ENCODE results near the gene GNS.
"Not testable (repeated sequence)": the region's sequence is repeated elsewhere in the genome, so short reads cannot be mapped to it uniquely, and the experiment has no call there.

Gene GNS

DNA sequence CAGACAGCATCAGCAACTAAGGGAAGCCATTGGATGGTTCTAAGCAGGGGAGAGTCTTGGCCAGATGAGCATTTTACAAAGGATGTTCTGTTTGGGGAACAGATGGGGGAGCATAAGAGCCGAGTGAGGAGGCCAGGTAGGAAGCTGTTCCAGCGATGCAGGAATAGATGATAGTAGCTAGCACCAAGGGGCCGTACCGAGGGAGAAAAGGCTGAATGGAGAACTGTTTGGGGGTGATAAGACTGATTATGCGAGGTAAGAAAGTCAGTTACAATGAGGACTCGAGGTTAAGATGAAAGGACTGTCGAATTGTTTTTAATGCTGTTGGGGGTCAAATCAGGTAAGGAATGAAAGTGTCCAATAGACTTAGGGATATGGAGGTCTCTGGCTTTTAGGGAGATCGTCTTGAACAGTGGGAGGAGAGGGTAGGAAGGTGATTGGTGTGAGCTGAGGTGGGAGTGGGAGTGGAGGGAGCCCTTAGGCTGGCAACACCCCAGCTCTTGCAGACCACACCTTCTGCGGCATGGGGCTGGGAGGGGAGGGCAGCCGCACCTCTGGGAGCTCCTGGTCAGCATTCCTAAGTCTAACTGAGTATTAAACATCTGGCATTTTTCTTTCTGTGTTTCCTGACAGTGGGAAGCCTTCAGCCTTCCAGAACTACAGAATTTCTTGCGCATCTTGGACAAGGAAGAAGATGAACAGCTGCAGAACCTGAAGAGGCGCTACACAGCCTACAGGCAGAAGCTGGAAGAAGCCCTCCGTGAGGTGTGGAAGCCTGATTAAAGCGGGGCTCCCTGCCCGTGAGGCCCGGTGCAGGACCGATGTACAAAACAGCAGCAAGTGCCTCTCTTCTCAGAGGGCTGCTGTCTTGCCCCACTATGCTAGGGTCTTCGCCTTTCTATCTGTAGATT lies 64.8 kb downstream of the GNS start:
- no peaks in the 10 kb centered on the region for H3K27me3 ChIP-seq (ENCODE audit: control insufficient read depth in 5 of 5, insufficient read depth in 4 of 5, low read length in 5 of 5)
- peaks cover 4 to 22% (median 18%) of the 10 kb centered on the region in 5 donors for H3K4me1 ChIP-seq (ENCODE audit: control insufficient read depth in 5 of 5, insufficient read depth in 5 of 5, low read length in 5 of 5)
- peaks cover 0 to 27% (median 13%) of the 10 kb centered on the region in 5 donors for H3K36me3 ChIP-seq (ENCODE audit: control insufficient read depth in 5 of 5, insufficient read depth in 5 of 5, low read length in 5 of 5)
- no peak overlapping the region for H3K4me3 ChIP-seq (ENCODE audit: low read depth in 1 of 5, low read length in 5 of 5)
- no peaks in the 10 kb centered on the region for H3K9me3 ChIP-seq (ENCODE audit: control insufficient read depth in 5 of 5, low read length in 5 of 5)
- peak overlapping the region; percentile 0 for H3K27ac ChIP-seq (ENCODE audit: low read depth, low read length)
- no peak overlapping the region for H3K9ac ChIP-seq (ENCODE audit: low read length in 5 of 5)

DNA sequence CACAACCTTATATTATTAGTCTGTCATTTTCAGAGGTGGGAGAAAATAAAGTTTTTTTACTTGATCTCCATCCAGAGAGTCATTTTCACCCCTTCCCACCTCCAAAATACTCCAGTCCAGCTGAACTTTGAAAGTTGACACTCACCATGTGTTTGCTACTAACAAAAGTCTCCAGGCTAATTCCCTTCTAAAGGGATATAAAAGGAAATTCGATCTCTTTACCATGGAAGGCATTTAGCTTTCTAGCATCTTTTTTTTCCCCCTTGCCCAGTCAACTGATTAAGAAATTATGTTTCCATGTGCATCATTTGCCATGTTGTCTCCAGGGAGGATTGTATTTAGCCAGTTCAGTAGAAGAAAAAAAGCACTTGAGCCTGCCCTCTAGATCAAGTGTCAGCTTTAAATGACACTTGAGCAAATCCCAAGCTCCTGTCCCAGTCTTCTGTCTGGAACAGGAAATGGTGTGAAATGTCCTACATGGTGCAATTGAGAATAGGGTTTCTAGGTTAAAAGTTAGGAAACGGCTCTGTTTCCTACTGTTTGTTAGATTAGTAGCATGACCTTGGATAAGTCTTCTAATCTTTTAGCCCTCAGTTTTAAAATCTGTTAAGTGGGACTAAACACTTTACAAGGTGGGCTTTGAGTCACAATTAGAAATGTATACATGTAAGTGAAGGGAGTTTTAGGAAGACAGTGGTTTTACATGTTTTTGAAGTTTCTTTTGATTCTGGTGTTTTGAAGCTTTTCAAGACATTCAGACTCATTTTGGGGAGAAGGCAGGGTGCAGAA lies 67.2 kb downstream of the GNS start:
- H3K4me1 ChIP-seq (ENCODE audit: control insufficient read depth in 5 of 5, insufficient read depth in 5 of 5, low read length in 5 of 5), result peaks cover 10 to 36% (median 34%) of the 10 kb centered on the region in 5 donors
- H3K9me3 ChIP-seq (ENCODE audit: control insufficient read depth in 5 of 5, low read length in 5 of 5), result no peaks in the 10 kb centered on the region
- H3K4me3 ChIP-seq (ENCODE audit: low read depth in 1 of 5, low read length in 5 of 5), result no peak overlapping the region
- peaks cover 0 to 37% (median 18%) of the 10 kb centered on the region in 5 donors for H3K36me3 ChIP-seq (ENCODE audit: control insufficient read depth in 5 of 5, insufficient read depth in 5 of 5, low read length in 5 of 5)
- H3K27ac ChIP-seq (ENCODE audit: low read depth, low read length), result peak overlapping the region; percentile 33
- peak overlapping the region in 1 of 5 donors; percentile 6 for H3K9ac ChIP-seq (ENCODE audit: low read length in 5 of 5)
- no peaks in the 10 kb centered on the region for H3K27me3 ChIP-seq (ENCODE audit: control insufficient read depth in 5 of 5, insufficient read depth in 4 of 5, low read length in 5 of 5)

DNA sequence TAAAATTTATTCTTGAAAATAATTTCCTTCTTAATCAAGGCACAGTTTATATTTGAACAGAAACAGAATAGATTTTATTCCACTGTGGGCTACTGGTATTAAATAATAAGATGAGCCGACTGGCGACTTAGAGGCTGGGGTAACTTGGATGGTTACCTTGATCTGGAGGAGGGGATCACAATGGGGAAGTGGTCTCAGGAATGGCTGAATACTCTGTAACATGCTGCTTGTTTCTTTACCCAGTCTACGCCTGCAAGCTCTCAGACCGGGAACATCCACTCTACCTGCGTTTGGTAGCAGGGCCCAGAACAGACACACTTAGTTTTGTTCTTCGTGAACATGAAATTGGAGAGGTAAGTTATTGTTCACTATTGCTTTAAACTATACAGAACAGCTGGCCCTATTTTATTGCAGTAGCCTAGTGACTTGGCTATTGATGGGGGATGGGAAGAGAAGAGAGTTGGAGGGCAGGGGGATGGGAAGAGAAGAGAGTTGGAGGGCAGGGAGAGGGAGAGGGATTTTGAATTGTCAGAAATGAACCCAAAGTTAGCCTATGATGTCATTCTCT lies 67.9 kb downstream of the GNS start:
- peaks cover 0 to 37% (median 18%) of the 10 kb centered on the region in 5 donors for H3K36me3 ChIP-seq (ENCODE audit: control insufficient read depth in 5 of 5, insufficient read depth in 5 of 5, low read length in 5 of 5)
- H3K4me1 ChIP-seq (ENCODE audit: control insufficient read depth in 5 of 5, insufficient read depth in 5 of 5, low read length in 5 of 5), result peaks cover 10 to 34% (median 30%) of the 10 kb centered on the region in 5 donors
- H3K27ac ChIP-seq (ENCODE audit: low read depth, low read length), result peak overlapping the region; percentile 33

DNA sequence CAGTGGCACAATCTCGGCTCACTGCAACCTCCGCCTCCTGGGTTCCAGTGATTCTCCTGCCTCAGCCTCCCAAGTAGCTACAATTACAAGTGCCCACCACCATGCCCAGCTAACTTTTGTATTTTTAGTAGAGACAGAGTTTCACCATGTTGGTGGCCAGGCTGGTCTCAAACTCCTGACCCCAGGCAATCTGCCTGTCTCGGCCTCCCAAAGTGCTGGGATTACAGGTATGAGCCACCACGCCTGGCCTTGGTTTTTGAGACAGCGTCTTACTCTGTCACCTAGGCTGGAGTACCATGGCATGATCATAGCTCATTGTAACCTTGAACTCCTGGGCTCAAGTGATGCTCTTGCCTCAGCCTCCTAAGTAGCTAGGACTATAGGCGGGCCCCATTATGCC lies 69.0 kb downstream of the GNS start:
- not testable (repeated sequence) for H3K27me3 ChIP-seq (ENCODE audit: control insufficient read depth in 5 of 5, insufficient read depth in 4 of 5, low read length in 5 of 5); H3K9me3 ChIP-seq (ENCODE audit: control insufficient read depth in 5 of 5, low read length in 5 of 5)

More for the DNA sequence above, 67.9 kb downstream of the GNS start:
- no peaks in the 10 kb centered on the region for H3K27me3 ChIP-seq (ENCODE audit: control insufficient read depth in 5 of 5, insufficient read depth in 4 of 5, low read length in 5 of 5)
- H3K9me3 ChIP-seq (ENCODE audit: control insufficient read depth in 5 of 5, low read length in 5 of 5), result no peaks in the 10 kb centered on the region
- H3K9ac ChIP-seq (ENCODE audit: low read length in 5 of 5), result peak overlapping the region in 1 of 5 donors; percentile 6
- H3K4me3 ChIP-seq (ENCODE audit: low read depth in 1 of 5, low read length in 5 of 5), result no peak overlapping the region

DNA sequence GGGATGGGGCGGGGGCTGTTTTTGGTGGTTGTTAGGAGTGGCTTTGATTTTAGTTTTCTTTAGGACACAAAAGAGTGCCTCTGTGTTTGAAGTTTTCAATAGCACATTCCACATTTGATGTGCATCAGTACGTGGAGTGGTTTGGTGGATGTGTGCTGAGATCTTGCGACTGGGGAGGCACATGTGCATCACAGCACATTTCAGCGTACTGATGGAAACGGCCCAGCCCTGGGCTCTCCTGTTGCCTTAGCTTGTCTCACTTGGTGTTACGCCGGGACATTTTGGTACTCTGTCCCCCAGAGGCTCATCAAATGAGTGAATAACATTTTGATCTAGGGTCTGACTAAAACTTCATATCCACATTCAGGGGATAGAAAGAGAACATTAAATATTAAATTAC lies 70.5 kb downstream of the GNS start:
- H3K9ac ChIP-seq (ENCODE audit: low read length in 5 of 5), result no peak overlapping the region
- H3K9me3 ChIP-seq (ENCODE audit: control insufficient read depth in 5 of 5, low read length in 5 of 5), result no peaks in the 10 kb centered on the region
- peaks cover 0 to 29% (median 11%) of the 10 kb centered on the region in 5 donors for H3K36me3 ChIP-seq (ENCODE audit: control insufficient read depth in 5 of 5, insufficient read depth in 5 of 5, low read length in 5 of 5)
- H3K27ac ChIP-seq (ENCODE audit: low read depth, low read length), result no peak overlapping the region
- no peaks in the 10 kb centered on the region for H3K27me3 ChIP-seq (ENCODE audit: control insufficient read depth in 5 of 5, insufficient read depth in 4 of 5, low read length in 5 of 5)
- peaks cover 10 to 30% (median 30%) of the 10 kb centered on the region in 5 donors for H3K4me1 ChIP-seq (ENCODE audit: control insufficient read depth in 5 of 5, insufficient read depth in 5 of 5, low read length in 5 of 5)
- no peak overlapping the region for H3K4me3 ChIP-seq (ENCODE audit: low read depth in 1 of 5, low read length in 5 of 5)

More for the DNA sequence above, 69.0 kb downstream of the GNS start:
- H3K27ac ChIP-seq (ENCODE audit: low read depth, low read length); H3K9ac ChIP-seq (ENCODE audit: low read length in 5 of 5); H3K4me3 ChIP-seq (ENCODE audit: low read depth in 1 of 5, low read length in 5 of 5): not testable (repeated sequence)
- Histone ChIP-seq H3K36me3 (ENCODE audit: control insufficient read depth in 5 of 5, insufficient read depth in 5 of 5, low read length in 5 of 5) (peaks cover 0 to 42% (median 21%) of the 10 kb centered on the region in 5 donors), H3K4me1 (ENCODE audit: control insufficient read depth in 5 of 5, insufficient read depth in 5 of 5, low read length in 5 of 5) (peaks cover 10 to 30% (median 27%) of the 10 kb centered on the region in 5 donors)

DNA sequence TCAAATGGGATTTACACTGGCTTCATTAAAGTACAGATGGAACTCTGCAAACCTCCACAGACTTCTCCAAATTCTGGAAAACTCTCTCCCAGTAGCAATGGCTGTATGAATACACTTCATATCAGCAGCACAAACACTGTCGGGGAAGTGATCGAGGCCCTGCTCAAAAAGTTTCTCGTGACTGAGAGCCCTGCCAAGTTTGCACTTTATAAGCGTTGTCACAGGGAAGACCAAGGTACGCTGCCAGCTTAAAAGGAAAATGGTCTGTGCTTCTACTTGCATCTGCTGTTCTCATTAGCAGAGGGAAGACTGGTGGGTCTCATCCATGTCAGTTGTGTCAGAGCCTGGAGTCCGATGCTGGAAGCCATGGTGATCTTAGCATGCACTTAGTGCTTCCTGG lies 71.0 kb downstream of the GNS start:
- peak overlapping the region in 2 of 5 donors; percentile 4 to 5 for H3K9ac ChIP-seq (ENCODE audit: low read length in 5 of 5)
- H3K36me3 ChIP-seq (ENCODE audit: control insufficient read depth in 5 of 5, insufficient read depth in 5 of 5, low read length in 5 of 5), result peaks cover 0 to 25% (median 10%) of the 10 kb centered on the region in 5 donors
- H3K27ac ChIP-seq (ENCODE audit: low read depth, low read length), result no peak overlapping the region
- no peak overlapping the region for H3K4me3 ChIP-seq (ENCODE audit: low read depth in 1 of 5, low read length in 5 of 5)
- peaks cover 10 to 34% (median 33%) of the 10 kb centered on the region in 5 donors for H3K4me1 ChIP-seq (ENCODE audit: control insufficient read depth in 5 of 5, insufficient read depth in 5 of 5, low read length in 5 of 5)
- H3K27me3 ChIP-seq (ENCODE audit: control insufficient read depth in 5 of 5, insufficient read depth in 4 of 5, low read length in 5 of 5), result no peaks in the 10 kb centered on the region
- no peaks in the 10 kb centered on the region for H3K9me3 ChIP-seq (ENCODE audit: control insufficient read depth in 5 of 5, low read length in 5 of 5)

DNA sequence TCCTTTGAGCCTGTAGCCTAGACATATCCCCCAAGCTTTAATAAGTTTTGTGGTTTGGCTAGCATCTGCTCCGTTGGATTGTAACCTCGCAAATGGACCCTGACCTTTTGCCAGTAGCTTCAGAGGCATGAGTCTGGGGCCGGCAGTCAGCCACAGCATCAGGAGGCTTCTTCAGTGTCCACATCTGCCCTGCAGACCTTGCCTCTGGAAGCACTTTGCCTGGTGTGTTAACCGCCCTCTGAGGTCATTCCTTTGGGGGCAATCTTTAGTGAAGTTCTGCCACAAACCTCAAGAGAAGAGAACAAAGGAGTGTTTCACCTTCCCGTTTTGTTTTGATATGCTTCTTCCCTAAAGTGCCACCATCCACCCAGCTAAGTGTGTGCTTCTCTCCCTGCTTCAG lies 71.4 kb downstream of the GNS start:
- H3K36me3 ChIP-seq (ENCODE audit: control insufficient read depth in 5 of 5, insufficient read depth in 5 of 5, low read length in 5 of 5), result peaks cover 0 to 25% (median 10%) of the 10 kb centered on the region in 5 donors

DNA sequence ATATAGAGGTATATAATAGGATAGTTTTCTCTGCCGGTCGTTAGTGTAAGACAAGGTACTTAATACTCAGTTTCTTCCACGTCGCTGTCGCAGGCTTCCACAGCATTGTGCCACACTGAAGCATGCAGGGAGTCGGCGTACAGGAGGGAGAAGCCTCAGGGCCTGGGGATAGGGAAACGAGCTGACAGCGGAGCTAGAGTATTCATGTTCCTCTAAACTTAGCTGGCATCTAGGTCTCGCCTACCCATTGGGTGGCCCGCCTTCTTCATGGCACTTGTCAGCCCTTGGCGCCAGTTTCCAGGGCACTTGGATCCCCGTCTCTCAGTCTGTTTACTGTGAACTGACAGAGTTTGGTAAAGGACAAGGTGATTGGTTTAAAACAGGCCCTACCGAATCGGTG lies 73.6 kb downstream of the GNS start:
- no peaks in the 10 kb centered on the region for H3K9me3 ChIP-seq (ENCODE audit: control insufficient read depth in 5 of 5, low read length in 5 of 5)
- no peak overlapping the region for H3K27ac ChIP-seq (ENCODE audit: low read depth, low read length)
- peaks cover 7 to 32% (median 26%) of the 10 kb centered on the region in 5 donors for H3K4me1 ChIP-seq (ENCODE audit: control insufficient read depth in 5 of 5, insufficient read depth in 5 of 5, low read length in 5 of 5)
- H3K9ac ChIP-seq (ENCODE audit: low read length in 5 of 5), result no peak overlapping the region
- H3K4me3 ChIP-seq (ENCODE audit: low read depth in 1 of 5, low read length in 5 of 5), result no peak overlapping the region
- no peaks in the 10 kb centered on the region for H3K27me3 ChIP-seq (ENCODE audit: control insufficient read depth in 5 of 5, insufficient read depth in 4 of 5, low read length in 5 of 5)
- H3K36me3 ChIP-seq (ENCODE audit: control insufficient read depth in 5 of 5, insufficient read depth in 5 of 5, low read length in 5 of 5), result peaks cover 0 to 25% (median 10%) of the 10 kb centered on the region in 5 donors

More for the DNA sequence above, 71.4 kb downstream of the GNS start:
- H3K4me1 ChIP-seq (ENCODE audit: control insufficient read depth in 5 of 5, insufficient read depth in 5 of 5, low read length in 5 of 5), result peaks cover 10 to 38% (median 37%) of the 10 kb centered on the region in 5 donors
- H3K9me3 ChIP-seq (ENCODE audit: control insufficient read depth in 5 of 5, low read length in 5 of 5), result no peaks in the 10 kb centered on the region
- no peaks in the 10 kb centered on the region for H3K27me3 ChIP-seq (ENCODE audit: control insufficient read depth in 5 of 5, insufficient read depth in 4 of 5, low read length in 5 of 5)
- peak overlapping the region in 2 of 5 donors; percentile 4 to 5 for H3K9ac ChIP-seq (ENCODE audit: low read length in 5 of 5)
- no peak overlapping the region for H3K4me3 ChIP-seq (ENCODE audit: low read depth in 1 of 5, low read length in 5 of 5)
- no peak overlapping the region for H3K27ac ChIP-seq (ENCODE audit: low read depth, low read length)

DNA sequence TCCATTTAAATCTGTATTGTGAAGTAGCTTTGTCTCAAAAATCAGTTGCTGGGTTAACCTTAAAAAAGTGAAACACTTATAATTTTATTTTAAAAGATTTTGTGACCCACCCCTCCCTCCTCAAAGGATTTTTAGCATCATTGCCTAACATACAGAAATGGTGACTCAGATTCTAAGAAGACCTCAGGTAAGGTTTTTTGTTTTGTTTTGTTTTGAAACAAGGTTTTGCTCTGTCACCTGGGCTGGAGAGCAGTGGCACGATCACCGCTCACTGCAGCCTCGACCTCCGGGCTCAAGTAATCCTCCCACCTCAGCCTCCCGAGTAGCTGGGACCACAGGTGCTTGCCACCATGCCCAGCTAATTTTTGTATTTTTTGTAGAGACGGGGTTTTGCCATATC lies 74.2 kb downstream of the GNS start:
- no peak overlapping the region for H3K4me3 ChIP-seq (ENCODE audit: low read depth in 1 of 5, low read length in 5 of 5)
- H3K4me1 ChIP-seq (ENCODE audit: control insufficient read depth in 5 of 5, insufficient read depth in 5 of 5, low read length in 5 of 5), result peaks cover 8 to 35% (median 30%) of the 10 kb centered on the region in 5 donors
- peaks cover 0 to 25% (median 10%) of the 10 kb centered on the region in 5 donors for H3K36me3 ChIP-seq (ENCODE audit: control insufficient read depth in 5 of 5, insufficient read depth in 5 of 5, low read length in 5 of 5)
- no peak overlapping the region for H3K9ac ChIP-seq (ENCODE audit: low read length in 5 of 5)
- no peak overlapping the region for H3K27ac ChIP-seq (ENCODE audit: low read depth, low read length)
- no peaks in the 10 kb centered on the region for H3K9me3 ChIP-seq (ENCODE audit: control insufficient read depth in 5 of 5, low read length in 5 of 5)
- H3K27me3 ChIP-seq (ENCODE audit: control insufficient read depth in 5 of 5, insufficient read depth in 4 of 5, low read length in 5 of 5), result no peaks in the 10 kb centered on the region

All from subcutaneous abdominal adipose tissue (tissue), 5 donors.